ENCODE measurements around the gene EAF2.
"Not testable (repeated sequence)": the region's sequence is repeated elsewhere in the genome, so short reads cannot be mapped to it uniquely, and the experiment has no call there.

EAF2 gene

GRCh38 chr3:121834671-121835464 lies at the start of gene EAF2, which contains the start of gene IQCB1:
EAF2 (plus strand) TSS chr3:121835209; CDS start chr3:121835286, 77 bp downstream.
IQCB1 (minus strand) TSS chr3:121835060; CDS start chr3:121828960, 6,100 bp downstream.
- peak; percentile 9 for FAIRE-seq

- FAIRE-seq, result no peak
Observed at GRCh38 chr3:121786485-121786884, 48.5 kb upstream of the EAF2 start.

GRCh38 chr3:121793078-121793477 lies 41.9 kb upstream of the EAF2 start:
- FAIRE-seq, result no peak

- FAIRE-seq, result no peak
Observed at GRCh38 chr3:121794264-121794983, 40.6 kb upstream of the EAF2 start.

GRCh38 chr3:121796970-121797369 lies 38.0 kb upstream of the EAF2 start:
- FAIRE-seq, result peak; percentile 36

- no peak for FAIRE-seq
Observed at GRCh38 chr3:121800906-121801305, 34.1 kb upstream of the EAF2 start.

GRCh38 chr3:121803771-121804320 lies 31.2 kb upstream of the EAF2 start:
- FAIRE-seq, result peak; percentile 75

GRCh38 chr3:121809249-121809648 lies 25.8 kb upstream of the EAF2 start:
- FAIRE-seq, result no peak

GRCh38 chr3:121817753-121818152 lies 17.3 kb upstream of the EAF2 start:
- no peak for FAIRE-seq

GRCh38 chr3:121818578-121818977 lies 16.4 kb upstream of the EAF2 start:
- FAIRE-seq, result no peak

GRCh38 chr3:121819236-121819635 lies 15.8 kb upstream of the EAF2 start:
- no peak for FAIRE-seq

- FAIRE-seq, result no peak
Observed at GRCh38 chr3:121821421-121822199, 13.4 kb upstream of the EAF2 start.

- no peak for FAIRE-seq
Observed at GRCh38 chr3:121822973-121823372, 12.0 kb upstream of the EAF2 start.

GRCh38 chr3:121834157-121834670 lies 795 bp upstream of the EAF2 start:
- peak; percentile 45 for FAIRE-seq

GRCh38 chr3:121835465-121835801 lies 424 bp downstream of the EAF2 start:
- no peak for FAIRE-seq

GRCh38 chr3:121836064-121836463 lies 1.1 kb downstream of the EAF2 start:
- no peak for FAIRE-seq

GRCh38 chr3:121836481-121836880 lies 1.5 kb downstream of the EAF2 start:
- no peak for FAIRE-seq

- FAIRE-seq, result no peak
Observed at GRCh38 chr3:121839962-121840361, 5.0 kb downstream of the EAF2 start.

GRCh38 chr3:121844892-121845291 lies 9.9 kb downstream of the EAF2 start:
- FAIRE-seq, result no peak

GRCh38 chr3:121852256-121852655 lies 17.2 kb downstream of the EAF2 start:
- no peak for FAIRE-seq

GRCh38 chr3:121855555-121855954 lies 20.5 kb downstream of the EAF2 start:
- no peak for FAIRE-seq

- not testable (repeated sequence) for FAIRE-seq
Observed at GRCh38 chr3:121857778-121858177, 22.8 kb downstream of the EAF2 start.

GRCh38 chr3:121863247-121863646 lies 28.2 kb downstream of the EAF2 start:
- not testable (repeated sequence) for FAIRE-seq
